Activated naive CD8-positive, alpha-beta T cell treated with anti-CD3 and anti-CD28 coated beads, Interleukin-2, amount 50 U/mL, for 16 hours (primary cell): ENCODE data around the gene MGLL.

Experiments
- DNase-seq: peaks from one replicate; pipeline ENCODE4 v3.0.0-alpha.2; 2020; ENCODE audit warnings: low read depth, low spot score

The MGLL gene

GRCh38 chr3:127758013-127758412 is 64.3 kb downstream of the MGLL start:
- DNase-seq = no peak

GRCh38 chr3:127755305-127755681 is 67.0 kb downstream of the MGLL start:
- DNase-seq = no peak

DNA sequence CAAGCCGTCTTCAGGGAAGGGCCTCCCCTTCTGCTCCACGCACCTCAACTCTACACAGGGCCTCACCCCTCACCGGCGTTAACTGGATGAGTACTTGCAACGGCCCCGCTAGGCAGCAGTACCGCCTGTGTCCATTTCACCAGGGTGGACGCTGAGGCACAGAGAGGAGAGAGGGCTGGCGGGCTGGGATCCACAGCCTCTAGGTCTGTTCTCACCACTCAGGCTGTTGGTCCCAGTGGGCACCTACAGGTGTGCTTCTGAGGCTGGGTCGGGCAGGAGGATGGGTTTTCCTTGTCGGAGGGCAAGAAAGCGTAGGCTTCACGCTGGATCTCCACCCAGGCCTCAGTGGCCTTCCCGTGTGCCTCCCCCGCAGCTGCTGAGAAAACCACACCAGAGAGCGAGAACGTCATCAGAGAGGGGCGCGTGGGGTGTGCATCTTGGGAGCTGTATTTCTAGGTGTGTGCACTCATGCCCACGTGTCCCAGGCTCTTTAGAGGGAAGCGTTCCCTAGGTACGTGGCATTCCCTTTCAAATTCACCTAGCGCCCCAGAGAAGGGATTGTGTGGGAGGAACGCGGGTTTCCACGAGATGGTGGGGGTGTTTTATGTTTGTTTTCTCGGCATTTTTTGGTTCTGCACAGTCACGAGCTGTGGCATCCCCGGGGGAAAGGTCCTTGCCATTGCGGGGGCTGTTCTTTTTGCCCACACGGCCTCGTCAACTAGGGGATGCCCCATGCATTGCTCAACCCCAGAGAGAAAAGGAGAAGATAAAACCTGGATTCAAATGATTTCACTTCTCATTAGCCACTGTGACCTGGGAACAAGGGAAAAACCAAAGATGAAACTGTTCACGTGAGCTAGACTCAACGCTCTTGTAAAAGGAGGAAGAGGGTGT is 67.7 kb downstream of the MGLL start:
- DNase-seq = no peak

GRCh38 chr3:127753898-127754410 is 68.4 kb downstream of the MGLL start:
- DNase-seq = no peak

DNA sequence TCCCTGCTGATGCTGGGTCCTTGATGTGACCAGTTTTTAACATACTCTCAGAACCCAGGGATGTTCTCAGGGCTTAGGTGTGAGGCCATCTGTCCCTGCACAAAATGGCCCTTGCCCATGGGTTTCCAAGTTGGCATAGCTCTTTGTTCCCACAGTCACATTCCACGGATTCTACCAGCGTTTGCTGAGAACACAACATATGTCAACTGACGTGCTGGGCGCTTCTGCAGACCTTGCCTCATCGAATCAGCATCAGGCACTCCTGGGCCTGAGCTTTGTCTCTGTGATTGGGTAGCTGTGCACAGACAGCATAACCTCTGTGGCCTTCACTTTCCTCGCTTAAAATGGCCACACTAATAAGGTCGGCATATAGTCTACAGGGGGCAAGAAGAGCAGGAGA is 69.0 kb downstream of the MGLL start:
- DNase-seq = no peak

GRCh38 chr3:127751782-127752181 is 70.5 kb downstream of the MGLL start:
- no peak for DNase-seq

DNA sequence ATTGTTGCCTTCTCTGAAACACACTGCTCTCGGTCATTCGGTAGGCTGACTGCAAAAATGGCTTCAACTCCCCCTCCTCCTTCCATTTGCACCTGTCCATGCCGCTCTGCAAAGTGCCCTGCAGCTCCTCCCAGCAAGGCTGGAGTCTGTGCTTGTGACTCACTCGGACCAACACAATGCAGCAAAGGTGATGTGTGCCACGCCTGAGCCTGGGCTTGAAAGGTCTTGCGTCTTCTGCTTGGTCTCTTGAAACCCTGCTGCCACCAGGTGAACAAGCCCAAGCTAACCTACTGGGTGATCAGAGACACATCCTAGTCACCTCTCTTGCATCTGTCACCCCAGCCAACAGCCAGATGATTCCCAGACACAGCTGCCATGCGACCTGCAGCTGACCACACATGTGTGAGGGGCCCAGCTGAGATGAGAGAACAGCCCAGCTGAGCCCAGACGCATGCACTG is 71.1 kb downstream of the MGLL start:
- DNase-seq = no peak

DNA sequence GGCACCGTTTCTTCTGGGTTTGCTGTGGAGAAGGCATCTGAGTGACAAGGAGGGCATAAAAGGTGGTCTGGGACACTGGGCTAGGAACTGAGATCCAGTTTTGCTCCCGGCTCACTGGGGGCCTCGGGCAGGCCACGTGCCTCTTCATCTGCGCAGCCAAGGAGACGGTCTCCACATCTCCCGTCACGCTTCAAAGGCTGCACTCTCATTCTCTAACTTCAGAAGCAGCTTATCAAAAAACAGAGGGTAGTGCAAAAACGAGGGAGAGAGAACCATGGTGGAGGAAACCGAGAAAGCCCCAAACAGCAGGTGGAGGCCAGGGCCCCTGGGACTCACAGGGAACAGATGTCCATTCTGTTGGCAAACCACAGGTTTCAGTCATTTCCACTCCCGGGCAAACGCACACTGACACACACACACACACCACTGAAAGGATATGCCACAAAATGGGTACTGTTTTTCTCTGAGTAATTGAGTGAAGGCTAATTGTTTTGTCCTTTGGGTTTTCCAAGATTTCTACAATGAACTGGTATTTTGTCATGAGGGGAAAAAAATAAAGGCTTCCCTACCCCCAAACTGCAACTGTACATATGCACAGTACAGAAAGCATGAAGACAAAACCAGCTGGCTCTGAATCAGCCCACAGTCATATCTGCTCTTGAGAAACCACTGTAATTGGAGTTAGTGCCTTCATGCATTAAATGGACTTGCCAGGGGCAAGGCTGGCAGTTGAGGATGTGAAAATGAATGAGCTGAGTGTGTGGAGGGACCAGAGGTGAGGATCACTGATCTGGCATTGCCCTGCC is 71.9 kb downstream of the MGLL start:
- no peak for DNase-seq

DNA sequence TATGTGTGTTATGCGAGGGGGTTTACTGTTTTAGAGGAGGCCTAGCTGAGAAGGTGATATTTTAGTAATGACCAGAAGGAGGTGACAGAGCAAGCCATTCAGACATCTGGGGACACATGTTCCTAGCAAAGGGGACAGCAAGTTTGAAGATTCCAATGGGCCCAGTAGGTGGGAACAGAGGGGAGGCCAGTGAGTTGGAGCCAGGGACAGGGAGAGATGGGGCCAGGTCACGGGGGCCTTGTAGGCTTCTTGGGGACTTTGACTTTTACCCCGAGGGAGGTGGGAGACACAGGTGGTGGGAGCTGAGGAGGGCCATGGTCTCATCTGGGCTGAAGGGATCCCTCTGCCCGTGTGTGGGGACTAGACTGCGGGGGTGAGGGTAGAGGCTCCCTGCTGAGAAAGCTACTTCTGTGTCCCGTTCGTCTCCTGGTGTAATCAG is 72.5 kb downstream of the MGLL start:
- DNase-seq = no peak

GRCh38 chr3:127749361-127749760 is 73.0 kb downstream of the MGLL start:
- no peak for DNase-seq

- DNase-seq = no peak
Measured at GRCh38 chr3:127748754-127749327, 73.5 kb downstream of the MGLL start.

- no peak for DNase-seq
Measured at GRCh38 chr3:127747751-127748521, 74.4 kb downstream of the MGLL start.

GRCh38 chr3:127747066-127747465 is 75.2 kb downstream of the MGLL start:
- no peak for DNase-seq

GRCh38 chr3:127746400-127747057 is 75.8 kb downstream of the MGLL start:
- no peak for DNase-seq

GRCh38 chr3:127745656-127746399 is 76.5 kb downstream of the MGLL start:
- no peak for DNase-seq

- no peak for DNase-seq
Measured at GRCh38 chr3:127744875-127745274, 77.4 kb downstream of the MGLL start.

DNA sequence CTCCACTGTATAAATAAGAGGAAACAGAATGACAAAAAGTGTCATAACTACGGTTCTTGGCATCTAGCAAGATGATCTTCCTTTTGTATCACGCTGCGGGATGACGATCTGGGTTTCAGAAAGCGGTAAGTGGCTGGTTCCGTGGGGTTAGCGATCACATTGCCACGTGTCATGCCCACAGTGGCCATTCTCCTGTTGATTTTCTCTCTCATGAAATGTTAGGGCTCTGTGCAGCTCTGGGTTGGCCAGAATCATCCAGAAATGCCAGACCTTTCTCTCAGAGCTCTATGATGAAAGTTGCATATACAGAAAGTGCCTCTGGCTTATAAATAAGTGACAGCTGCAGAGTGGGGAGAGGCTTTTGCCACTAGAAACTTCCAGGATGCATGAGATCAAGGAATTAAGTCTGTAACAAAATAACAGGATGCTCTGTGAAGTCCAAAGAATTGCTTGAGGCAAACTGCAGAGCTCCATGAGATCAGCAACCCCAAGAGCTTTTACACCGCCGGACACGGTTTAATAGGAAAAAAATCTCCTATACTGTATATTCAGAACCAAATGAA is 78.0 kb downstream of the MGLL start:
- DNase-seq = no peak

DNA sequence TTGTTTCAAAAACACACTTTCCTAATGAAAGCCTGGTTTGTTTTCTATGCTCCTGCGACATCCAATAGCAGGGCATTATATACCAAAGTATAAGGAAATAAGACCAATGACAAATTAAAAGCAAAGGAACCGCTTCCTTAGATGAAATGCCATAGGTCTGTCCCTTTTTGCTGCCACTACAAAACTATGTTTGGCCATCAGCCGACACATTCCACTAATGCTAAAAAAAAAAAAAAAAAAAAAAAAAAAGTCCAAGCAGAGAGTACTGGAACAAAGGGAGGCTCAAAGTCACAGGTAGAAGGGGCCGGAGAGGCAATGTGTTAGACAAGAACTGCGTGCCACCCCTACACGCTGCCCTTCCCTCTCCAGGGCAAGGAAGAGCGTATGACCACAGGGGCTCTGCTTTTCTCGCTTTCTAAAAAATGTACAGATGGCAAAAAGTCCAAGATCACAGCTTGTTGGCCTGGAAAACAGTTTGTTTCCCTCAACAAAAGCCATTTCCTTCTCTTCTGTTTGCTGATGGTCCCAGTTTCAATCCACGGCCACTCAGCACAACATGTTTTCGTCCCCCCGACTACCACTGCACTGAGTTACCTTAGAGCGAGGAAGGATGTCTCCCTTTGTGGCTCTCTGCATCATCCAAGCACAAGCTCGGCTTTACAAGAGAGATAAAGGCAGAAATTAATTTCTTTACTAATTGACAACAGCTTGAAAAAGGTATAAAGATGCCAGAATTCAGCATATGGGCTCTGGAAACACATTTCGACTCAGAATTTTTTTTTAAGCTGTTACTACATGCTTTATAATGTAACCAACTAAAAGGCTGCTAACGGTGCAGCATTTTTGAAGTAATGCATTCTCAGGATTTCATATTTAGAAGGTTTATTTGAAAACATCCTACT is 78.7 kb downstream of the MGLL start:
- no peak for DNase-seq

DNA sequence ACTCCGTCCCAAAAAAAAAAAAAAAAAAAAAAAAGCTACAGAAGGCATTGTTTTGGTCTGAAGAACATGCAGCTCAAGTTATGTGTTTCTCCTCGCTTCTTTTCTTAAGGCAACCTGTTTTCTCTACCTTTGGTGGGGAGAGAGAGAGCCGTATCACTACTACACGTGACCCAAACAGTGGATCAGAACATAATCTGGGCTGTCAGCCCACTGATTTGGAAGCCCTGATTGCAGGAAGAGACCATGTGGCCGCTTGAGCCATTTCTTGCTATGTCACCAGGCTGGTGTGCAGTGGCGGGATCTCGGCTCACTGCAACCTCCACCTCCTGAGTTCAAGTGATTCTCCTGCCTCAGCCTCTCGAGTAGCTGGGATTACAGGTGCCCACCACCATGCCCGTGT is 79.7 kb downstream of the MGLL start:
- no peak for DNase-seq
